ENCODE results near the gene CCR7. TPM values are rescaled to one million over a fixed set of nuclear protein-coding genes. Genes with fewer than 3 reads are reported as not detected.
A peak's percentile ranks its signal among the peaks of the same experiment; 100 is the strongest.

Gene CCR7
- total RNA-seq, 1 experiment from 2014 or later, result 0.57 TPM

- Mint-ChIP-seq H3K27ac (no peak overlapping the region), H3K27me3 (ENCODE audit: low read depth) (no peaks in the 10 kb centered on the region; the same call in 1 of the 2 replicates), H3K4me3 (no peak overlapping the region), H3K36me3 (no peaks in the 10 kb centered on the region), H3K4me1 (peaks cover 17% of the 10 kb centered on the region), H3K9me3 (no peaks in the 10 kb centered on the region)
- TF ChIP-seq ESRRA (CRISPR knock-in tag; IDR thresholded peaks at IDR 0.05; ENCODE audit: borderline replicate concordance), result no peak
- TF ChIP-seq ZNF232 (CRISPR knock-in tag; IDR thresholded peaks at IDR 0.05), result no peak
- no peak for TF ChIP-seq ZBTB21 (CRISPR knock-in tag; IDR thresholded peaks at IDR 0.05; ENCODE audit: borderline replicate concordance)
- TF ChIP-seq HMGXB4 (CRISPR knock-in tag; IDR thresholded peaks at IDR 0.05), result no peak
- TF ChIP-seq GRHL2 (CRISPR knock-in tag; IDR thresholded peaks at IDR 0.05; ENCODE audit: insufficient replicate concordance, severe bottlenecking), result no peak
- TF ChIP-seq FOXP4 (CRISPR knock-in tag; IDR thresholded peaks at IDR 0.05), result no peak
- no peak for TF ChIP-seq SP1 (CRISPR knock-in tag; conservative IDR thresholded peaks at IDR 0.05)
- TF ChIP-seq ZNF423 (CRISPR knock-in tag; IDR thresholded peaks at IDR 0.05), result no peak
- no peak for TF ChIP-seq ERG (CRISPR knock-in tag; IDR thresholded peaks at IDR 0.05)
- no peak for TF ChIP-seq USF1 (CRISPR knock-in tag; IDR thresholded peaks at IDR 0.05)
- no peak for TF ChIP-seq ZNF317 (CRISPR knock-in tag; IDR thresholded peaks at IDR 0.05; ENCODE audit: borderline replicate concordance, low read depth)
- TF ChIP-seq CTCF (IDR thresholded peaks at IDR 0.05), result no peak
- TF ChIP-seq NR1H2 (CRISPR knock-in tag; IDR thresholded peaks at IDR 0.05), result no peak
- ChIA-PET POLR2A (interaction anchor here (1.0 kb wide), 1 partner anchor 19 kb away, joined by 3 read pairs; no protein-coding TSS in a partner anchor), CTCF (interaction anchor here (1.0 to 1.4 kb wide), 3 partner anchors 8 to 48 kb away, joined by 4 to 9 read pairs (median 8); no protein-coding TSS in a partner anchor)
- no peak for DNase-seq (ENCODE audit: low spot score)
- ATAC-seq, result no peak
Measured at GRCh38 chr17:40607641-40608040, 42.4 kb upstream of the CCR7 start.

GRCh38 chr17:40606548-40607353, 41.5 kb upstream of the CCR7 start:
- Mint-ChIP-seq H3K36me3 (no peaks in the 10 kb centered on the region), H3K4me1 (peaks cover 17% of the 10 kb centered on the region), H3K27me3 (ENCODE audit: low read depth) (no peaks in the 10 kb centered on the region; the same call in 1 of the 2 replicates), H3K4me3 (no peak overlapping the region), H3K9me3 (no peaks in the 10 kb centered on the region), H3K27ac (no peak overlapping the region)
- ChIA-PET POLR2A (interaction anchor here (1.0 kb wide), 1 partner anchor 20 kb away, joined by 3 read pairs; no protein-coding TSS in a partner anchor), CTCF (interaction anchor here (1.0 to 1.4 kb wide), 3 partner anchors 9 to 47 kb away, joined by 4 to 9 read pairs (median 8); no protein-coding TSS in a partner anchor)
- no peak for DNase-seq (ENCODE audit: low spot score)
- peak; percentile 60; the same call in 1 of the 2 replicates for ATAC-seq
- TF ChIP-seq STAT6 (CRISPR knock-in tag; conservative IDR thresholded peaks at IDR 0.05; ENCODE audit: low read depth), result no peak
- no peak for TF ChIP-seq NFE2L1 (CRISPR knock-in tag; IDR thresholded peaks at IDR 0.05)
- no peak for TF ChIP-seq OVOL2 (CRISPR knock-in tag; IDR thresholded peaks at IDR 0.05; ENCODE audit: borderline replicate concordance)
- TF ChIP-seq FOXP1 (CRISPR knock-in tag; IDR thresholded peaks at IDR 0.05; ENCODE audit: borderline replicate concordance), result no peak
- TF ChIP-seq EMX1 (CRISPR knock-in tag; IDR thresholded peaks at IDR 0.05), result no peak
- TF ChIP-seq CDX4 (CRISPR knock-in tag; IDR thresholded peaks at IDR 0.05; ENCODE audit: borderline replicate concordance), result no peak
- no peak for TF ChIP-seq USF1 (CRISPR knock-in tag; IDR thresholded peaks at IDR 0.05)
